Stimulated activated CD8-positive, alpha-beta memory T cell treated with anti-CD3 and anti-CD28 coated beads, Interleukin-2, amount 100 ng/mL, for 48 hours (primary cell): ENCODE data around the gene PROX1.

Experiments used
- DNase-seq, 2 donors: peaks; one replicate each; pipeline ENCODE4 v3.0.0-alpha.2; 2020; ENCODE audit warnings: low read depth in 2 of 2

PROX1 gene

GRCh38 chr1:213987927-213988506 lies at the start of gene PROX1:
PROX1 (plus strand) TSS chr1:213987973; CDS start chr1:213996536, 8,563 bp downstream.
- no peak for DNase-seq

- DNase-seq = no peak
These were observed 49.0 kb upstream of the PROX1 start for GRCh38 chr1:213938776-213939175.

- no peak for DNase-seq
These were observed 47.9 kb upstream of the PROX1 start for GRCh38 chr1:213939888-213940287.

GRCh38 chr1:213940947-213941346 lies 46.8 kb upstream of the PROX1 start:
- no peak for DNase-seq

GRCh38 chr1:213942061-213942460 lies 45.7 kb upstream of the PROX1 start:
- DNase-seq = no peak

GRCh38 chr1:213947200-213947801 lies 40.5 kb upstream of the PROX1 start:
- DNase-seq = no peak

GRCh38 chr1:213951876-213952275 lies 35.9 kb upstream of the PROX1 start:
- no peak for DNase-seq

GRCh38 chr1:213953806-213954205 lies 34.0 kb upstream of the PROX1 start:
- DNase-seq = no peak

GRCh38 chr1:213956295-213956770 lies 31.4 kb upstream of the PROX1 start:
- no peak for DNase-seq

GRCh38 chr1:213958346-213958745 lies 29.4 kb upstream of the PROX1 start:
- no peak for DNase-seq

- DNase-seq = no peak
These were observed 26.8 kb upstream of the PROX1 start for GRCh38 chr1:213960963-213961362.

- no peak for DNase-seq
These were observed 25.3 kb upstream of the PROX1 start for GRCh38 chr1:213962508-213962907.

- no peak for DNase-seq
These were observed 21.7 kb upstream of the PROX1 start for GRCh38 chr1:213966122-213966521.

- DNase-seq = no peak
These were observed 19.5 kb upstream of the PROX1 start for GRCh38 chr1:213968146-213968825.

- no peak for DNase-seq
These were observed 17.7 kb upstream of the PROX1 start for GRCh38 chr1:213969958-213970555.

- DNase-seq = no peak
These were observed 15.6 kb upstream of the PROX1 start for GRCh38 chr1:213972141-213972540.

- DNase-seq = no peak
These were observed 14.6 kb upstream of the PROX1 start for GRCh38 chr1:213973129-213973528.

GRCh38 chr1:213976665-213977485 lies 10.9 kb upstream of the PROX1 start:
- DNase-seq = no peak

GRCh38 chr1:213977486-213977842 lies 10.3 kb upstream of the PROX1 start:
- DNase-seq = no peak

GRCh38 chr1:213977909-213978308 lies 9.9 kb upstream of the PROX1 start:
- no peak for DNase-seq

- no peak for DNase-seq
These were observed 7.8 kb upstream of the PROX1 start for GRCh38 chr1:213979751-213980586.
